ENCODE results near the gene CC2D1B. TPM values are rescaled to one million over a fixed set of nuclear protein-coding genes. Genes with fewer than 3 reads are reported as not detected.

CC2D1B gene
- total RNA-seq, 1 donor from 2014 or later, result 9.4 TPM

GRCh38 chr1:52368383-52369172, 2.6 kb upstream of the CC2D1B start:
- Histone ChIP-seq H3F3A (ENCODE audit: low read depth) (peaks cover 48% of the 10 kb centered on the region), H3K27ac (no peak overlapping the region), H3K4me2 (peak overlapping the region; percentile 78), H3K9me3 (ENCODE audit: low read depth) (no peaks in the 10 kb centered on the region), H3K9ac (no peak overlapping the region), H3K79me2 (ENCODE audit: low read depth) (peaks cover 15% of the 10 kb centered on the region), H3K27me3 (no peaks in the 10 kb centered on the region), H3K36me3 (peaks cover 3% of the 10 kb centered on the region), H4K20me1 (ENCODE audit: low read depth) (no peaks in the 10 kb centered on the region), H3K4me3 (peak overlapping the region; percentile 58), H2AFZ (replicated peaks) (peak overlapping the region; percentile 86), H3K4me1 (peaks cover 5% of the 10 kb centered on the region)
- Mint-ChIP-seq H3K27ac (no peak overlapping the region), H3K27me3 (ENCODE audit: insufficient read depth, low read depth) (peaks cover 14% of the 10 kb centered on the region), H3K4me3 (peak overlapping the region; percentile 75), H3K4me1 (peaks cover 24% of the 10 kb centered on the region), H3K36me3 (peaks cover 12% of the 10 kb centered on the region), H3K9me3 (peaks cover 4% of the 10 kb centered on the region)
- TF ChIP-seq EZH2 (IDR thresholded peaks at IDR 0.05) (no peak), CTCF (IDR thresholded peaks at IDR 0.05) (peak; percentile 34)
- DNase-seq (ENCODE audit: low spot score), result peak; percentile 88

DNA sequence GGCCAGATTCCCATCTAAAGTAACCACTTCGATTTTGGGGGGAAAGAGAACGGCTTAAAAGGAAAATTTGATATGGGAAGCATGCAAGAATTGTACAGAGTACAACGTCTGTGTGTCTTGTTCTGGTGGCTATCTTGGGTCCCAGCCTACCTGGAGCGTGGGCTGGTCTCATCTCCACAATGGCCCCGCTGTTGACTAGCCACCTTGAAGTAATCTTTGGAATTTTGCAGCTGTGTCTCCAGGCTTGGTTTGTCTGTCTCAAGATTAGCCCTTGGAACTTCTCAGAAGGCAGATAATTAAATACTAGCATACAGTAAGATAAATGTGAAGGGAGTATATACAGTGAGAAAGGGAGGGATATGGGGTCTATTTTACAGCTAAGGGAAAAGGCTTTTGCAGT, 1.3 kb upstream of the CC2D1B start:
- Mint-ChIP-seq H3K27ac (peak overlapping the region; percentile 38), H3K4me1 (peaks cover 24% of the 10 kb centered on the region)

GRCh38 chr1:52366517-52366827, 467 bp upstream of the CC2D1B start:
- peak overlapping the region; percentile 90 for H3K4me3 ChIP-seq
- Mint-ChIP-seq H3K9me3 (peaks cover 4% of the 10 kb centered on the region), H3K4me1 (peaks cover 24% of the 10 kb centered on the region), H3K36me3 (peaks cover 14% of the 10 kb centered on the region), H3K27me3 (ENCODE audit: insufficient read depth, low read depth) (peaks cover 14% of the 10 kb centered on the region), H3K27ac (peak overlapping the region; percentile 42), H3K4me3 (peak overlapping the region; percentile 86)
- H3K36me3 ChIP-seq, result no peaks in the 10 kb centered on the region
- DNase-seq (ENCODE audit: low spot score), result no peak
- H3K9ac ChIP-seq, result no peak overlapping the region
- no peaks in the 10 kb centered on the region for H4K20me1 ChIP-seq (ENCODE audit: low read depth)
- peaks cover 45% of the 10 kb centered on the region for H3F3A ChIP-seq (ENCODE audit: low read depth)
- no peaks in the 10 kb centered on the region for H3K9me3 ChIP-seq (ENCODE audit: low read depth)
- peak overlapping the region; percentile 83 for H2AFZ ChIP-seq (replicated peaks)
- TF ChIP-seq CTCF (IDR thresholded peaks at IDR 0.05) (no peak), EZH2 (IDR thresholded peaks at IDR 0.05) (no peak), EZH2phosphoT487 (IDR thresholded peaks at IDR 0.05) (no peak)
- H3K4me2 ChIP-seq, result peak overlapping the region; percentile 71
- peaks cover 5% of the 10 kb centered on the region for H3K4me1 ChIP-seq
- peaks cover 15% of the 10 kb centered on the region for H3K79me2 ChIP-seq (ENCODE audit: low read depth)
- H3K27ac ChIP-seq, result no peak overlapping the region
- H3K27me3 ChIP-seq, result no peaks in the 10 kb centered on the region

More for the DNA sequence above, 1.3 kb upstream of the CC2D1B start:
- Histone ChIP-seq H3K4me3 (no peak overlapping the region), H3K9me3 (ENCODE audit: low read depth) (no peaks in the 10 kb centered on the region), H3K27ac (no peak overlapping the region), H3K4me2 (no peak overlapping the region), H3F3A (ENCODE audit: low read depth) (peaks cover 48% of the 10 kb centered on the region), H3K36me3 (no peaks in the 10 kb centered on the region), H3K9ac (no peak overlapping the region), H4K20me1 (ENCODE audit: low read depth) (no peaks in the 10 kb centered on the region), H2AFZ (replicated peaks) (no peak overlapping the region), H3K4me1 (peaks cover 5% of the 10 kb centered on the region), H3K79me2 (ENCODE audit: low read depth) (peaks cover 15% of the 10 kb centered on the region), H3K27me3 (no peaks in the 10 kb centered on the region)
- peaks cover 4% of the 10 kb centered on the region for H3K9me3 Mint-ChIP-seq
- peaks cover 14% of the 10 kb centered on the region for H3K27me3 Mint-ChIP-seq (ENCODE audit: insufficient read depth, low read depth)
- no peak for DNase-seq (ENCODE audit: low spot score)
- peak overlapping the region; percentile 86 for H3K4me3 Mint-ChIP-seq
- no peak for TF ChIP-seq CTCF (IDR thresholded peaks at IDR 0.05)
- no peak for TF ChIP-seq EZH2 (IDR thresholded peaks at IDR 0.05)
- no peak for TF ChIP-seq EZH2phosphoT487 (IDR thresholded peaks at IDR 0.05)
- H3K36me3 Mint-ChIP-seq, result peaks cover 8% of the 10 kb centered on the region
